NCI-H1105 treated with DMSO at 0.1 percent for 48 hours (cell line): ENCODE data around the gene CLDN2.

Experiments used
- DNase-seq: peaks from one replicate; lab custom pipeline; 2025; lab: John Stamatoyannopoulos, UW

CLDN2 gene

DNA sequence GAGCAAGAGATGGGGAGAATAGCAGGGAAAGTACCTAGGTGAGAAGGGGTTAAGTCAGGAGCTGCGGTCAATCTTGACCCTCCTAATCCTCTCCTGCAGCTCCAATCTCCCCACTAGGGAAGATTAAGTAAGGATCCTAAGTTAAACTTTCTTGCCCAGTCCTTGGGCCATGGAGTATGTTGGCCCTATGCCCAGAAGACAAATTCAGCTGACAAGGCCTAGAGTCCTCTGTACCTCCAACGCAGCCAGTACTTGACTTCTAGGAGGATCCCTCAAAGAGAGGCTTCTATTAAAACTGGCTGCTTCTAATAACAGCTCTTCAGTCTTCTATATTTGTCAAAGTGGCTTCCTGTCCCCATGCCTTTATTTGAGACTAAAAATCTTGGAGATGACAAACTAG lies 1.4 kb downstream of the CLDN2 start:
- no peak for DNase-seq

DNA sequence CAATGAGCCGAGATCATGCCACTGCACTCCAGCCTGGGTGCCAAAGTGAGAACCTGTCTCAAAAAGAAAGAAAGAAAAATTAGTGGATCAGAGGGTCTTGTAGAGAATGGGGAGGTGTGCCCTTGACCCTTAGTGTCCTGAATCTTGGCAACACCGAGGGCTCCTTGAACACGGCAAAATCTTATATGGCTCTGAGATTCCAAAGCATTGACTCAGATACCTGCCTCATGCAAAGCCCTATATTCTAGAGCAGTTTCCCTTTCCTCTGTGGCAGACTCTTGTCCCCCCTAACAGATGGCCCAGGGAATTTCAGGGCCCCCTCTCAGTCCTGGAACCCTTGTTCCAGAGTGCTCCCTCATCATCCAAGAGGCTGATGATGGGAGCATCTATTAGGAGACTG lies 6.8 kb downstream of the CLDN2 start:
- DNase-seq: no peak

DNA sequence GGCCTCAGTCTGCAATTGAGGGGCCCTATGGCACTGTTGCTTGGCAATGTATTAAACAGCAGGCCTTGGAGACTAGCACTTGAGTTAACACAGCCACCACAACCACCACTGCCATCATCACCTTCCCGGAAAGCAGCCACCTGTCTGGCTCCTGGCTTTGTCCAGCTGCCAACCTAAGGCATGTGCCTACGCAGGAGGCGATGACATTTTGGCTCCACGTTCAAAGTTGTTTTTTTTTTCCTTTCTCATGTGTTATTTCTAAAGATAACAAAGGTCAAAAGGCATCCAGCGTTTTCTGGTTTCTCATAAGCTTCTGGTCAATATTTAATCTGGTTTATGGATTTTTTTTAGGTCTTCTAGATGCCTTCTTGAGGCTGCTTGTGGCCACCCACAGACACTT lies 7.5 kb downstream of the CLDN2 start:
- DNase-seq: no peak

DNA sequence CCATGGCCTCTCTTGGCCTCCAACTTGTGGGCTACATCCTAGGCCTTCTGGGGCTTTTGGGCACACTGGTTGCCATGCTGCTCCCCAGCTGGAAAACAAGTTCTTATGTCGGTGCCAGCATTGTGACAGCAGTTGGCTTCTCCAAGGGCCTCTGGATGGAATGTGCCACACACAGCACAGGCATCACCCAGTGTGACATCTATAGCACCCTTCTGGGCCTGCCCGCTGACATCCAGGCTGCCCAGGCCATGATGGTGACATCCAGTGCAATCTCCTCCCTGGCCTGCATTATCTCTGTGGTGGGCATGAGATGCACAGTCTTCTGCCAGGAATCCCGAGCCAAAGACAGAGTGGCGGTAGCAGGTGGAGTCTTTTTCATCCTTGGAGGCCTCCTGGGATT lies 8.0 kb downstream of the CLDN2 start:
- DNase-seq: no peak

DNA sequence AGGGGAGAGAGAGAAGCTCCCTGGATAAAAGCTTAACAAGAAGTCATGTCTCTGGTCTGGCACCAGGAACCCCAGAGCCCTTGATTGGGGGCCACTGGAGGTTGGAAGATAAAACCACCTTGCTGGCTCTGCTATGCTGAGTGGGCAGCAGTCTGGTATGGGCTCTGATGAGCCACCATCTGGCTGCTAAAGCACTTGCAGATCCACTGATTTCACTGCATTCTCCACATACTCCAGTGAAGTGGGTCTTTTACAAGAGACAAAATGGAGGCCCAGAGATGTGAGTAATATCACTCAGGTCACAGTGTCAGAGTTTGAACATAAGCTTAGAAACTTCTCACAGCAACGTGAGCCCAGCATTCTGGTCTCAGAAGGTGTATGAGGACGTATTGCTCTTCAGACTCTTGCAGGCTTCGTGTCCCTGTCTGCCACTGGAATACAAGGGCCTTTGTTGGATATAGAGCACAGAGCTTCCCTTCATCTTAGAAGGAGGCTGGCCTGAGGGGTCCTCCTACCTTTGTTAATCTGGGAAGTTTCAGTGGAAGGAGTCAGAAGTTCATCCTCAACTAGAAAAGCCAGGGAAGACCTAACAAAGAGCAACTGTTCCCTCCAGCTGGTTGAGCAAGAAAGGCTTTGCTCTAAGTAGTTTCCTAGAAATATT lies 11.8 kb downstream of the CLDN2 start:
- no peak for DNase-seq

GRCh38 chrX:106932492-106932923 lies 12.3 kb downstream of the CLDN2 start:
- DNase-seq: no peak

GRCh38 chrX:106932960-106933537 lies 12.8 kb downstream of the CLDN2 start:
- DNase-seq: no peak

DNA sequence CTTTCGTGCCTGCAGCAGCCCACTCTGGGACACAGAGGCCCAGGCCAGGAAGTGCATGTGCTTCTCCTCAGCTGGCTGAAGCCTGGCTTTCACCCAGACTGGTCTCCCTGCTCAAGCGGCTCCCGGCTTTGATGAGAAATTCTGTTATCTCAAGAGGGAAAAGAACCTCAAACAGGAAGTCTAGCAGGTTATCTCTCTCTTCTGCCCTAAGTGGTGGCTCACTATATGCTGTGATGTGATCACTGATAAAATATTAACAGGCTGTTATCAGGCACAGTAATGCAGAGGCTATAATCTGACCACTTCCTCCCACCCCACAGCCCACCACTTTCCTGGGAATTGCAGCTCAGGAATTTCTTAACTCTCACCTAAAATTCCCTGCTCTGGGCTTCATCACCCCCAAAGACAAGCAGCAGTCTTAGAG lies 13.3 kb downstream of the CLDN2 start:
- DNase-seq: no peak

- no peak for DNase-seq
Measured at GRCh38 chrX:106935175-106935574, 15.0 kb downstream of the CLDN2 start.

GRCh38 chrX:106936246-106936645 lies 16.0 kb downstream of the CLDN2 start:
- DNase-seq: no peak

GRCh38 chrX:106939566-106939965 lies 19.4 kb downstream of the CLDN2 start:
- DNase-seq: no peak

GRCh38 chrX:106940068-106940467 lies 19.9 kb downstream of the CLDN2 start:
- no peak for DNase-seq

DNA sequence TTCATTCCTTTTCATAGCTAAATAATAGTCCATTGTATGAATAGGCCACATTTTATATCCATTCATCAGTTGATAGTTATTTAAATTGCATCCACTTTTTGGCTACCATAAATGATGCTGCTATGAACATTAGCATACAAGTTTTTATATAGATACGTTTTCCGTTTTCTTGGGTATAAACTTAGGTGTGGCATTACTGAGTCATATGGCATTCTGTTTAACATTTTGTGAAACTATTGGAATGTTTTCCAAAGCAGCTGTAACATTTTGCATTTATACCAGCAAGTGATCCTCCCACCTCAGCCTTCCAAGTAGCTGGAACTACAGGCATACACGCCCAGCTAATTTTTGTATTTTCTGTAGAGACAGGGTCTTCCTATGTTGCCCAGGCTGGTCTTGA lies 26.3 kb downstream of the CLDN2 start:
- DNase-seq: no peak

GRCh38 chrX:106948641-106949040 lies 28.4 kb downstream of the CLDN2 start:
- DNase-seq: no peak

DNA sequence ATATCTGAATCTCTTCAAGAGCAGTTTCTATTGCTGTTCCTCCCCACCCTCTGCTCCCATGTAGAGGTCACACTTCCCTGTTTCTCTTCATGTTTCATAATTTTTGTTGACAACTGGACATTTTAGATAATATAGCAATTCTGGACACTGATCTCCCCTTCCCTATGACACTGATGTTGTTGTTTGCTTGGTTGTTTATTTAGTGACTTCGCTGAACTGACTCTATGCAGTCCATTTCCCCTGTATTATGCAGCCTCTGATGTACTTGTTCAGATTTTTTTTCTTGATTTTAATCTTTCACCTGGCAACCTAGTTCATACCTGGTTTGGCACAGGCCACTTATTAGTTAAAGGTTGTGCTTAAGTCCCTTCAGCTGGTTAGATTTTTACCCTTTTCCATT lies 29.2 kb downstream of the CLDN2 start:
- DNase-seq: no peak

GRCh38 chrX:106950381-106950780 lies 30.2 kb downstream of the CLDN2 start:
- no peak for DNase-seq

GRCh38 chrX:106951230-106951629 lies 31.0 kb downstream of the CLDN2 start:
- DNase-seq: no peak

DNA sequence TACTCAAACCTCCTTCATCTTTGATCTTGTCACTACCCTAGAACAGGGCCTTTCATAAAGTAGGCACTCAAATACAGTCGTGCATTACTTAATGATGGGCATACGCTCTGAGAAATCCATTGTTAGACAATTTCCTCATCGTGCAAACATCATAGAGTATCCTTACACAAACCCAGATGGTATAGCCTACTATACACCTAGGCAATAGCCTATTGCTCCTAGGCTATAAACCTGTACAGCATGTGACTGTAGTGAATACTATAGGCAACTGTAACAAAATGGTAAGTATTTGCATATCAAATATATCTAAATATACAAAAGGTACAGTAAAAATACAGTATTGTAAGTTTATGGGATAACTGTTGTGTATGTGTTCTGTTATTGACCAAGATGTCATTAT lies 31.9 kb downstream of the CLDN2 start:
- no peak for DNase-seq

DNA sequence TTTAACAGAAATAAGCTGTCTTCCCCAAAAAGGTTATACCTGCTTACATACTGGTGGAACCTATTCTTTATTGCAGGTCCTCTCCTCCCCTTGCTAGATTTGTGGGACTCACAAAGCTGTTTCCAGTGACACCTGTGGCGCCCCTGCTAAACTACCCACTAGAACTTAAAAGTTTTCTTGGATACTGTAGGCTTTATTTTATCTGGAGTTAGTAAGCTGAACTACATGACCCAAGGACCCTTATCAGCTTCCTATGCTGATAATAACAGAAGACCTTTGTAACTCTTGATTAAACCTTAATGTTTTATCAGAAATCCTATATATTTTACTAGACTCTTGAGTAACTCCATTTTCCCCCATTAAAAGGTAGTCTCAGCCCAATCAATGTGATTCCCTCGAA lies 32.3 kb downstream of the CLDN2 start:
- no peak for DNase-seq

- DNase-seq: peak; percentile 2
Measured at GRCh38 chrX:106952988-106953387, 32.8 kb downstream of the CLDN2 start.

DNA sequence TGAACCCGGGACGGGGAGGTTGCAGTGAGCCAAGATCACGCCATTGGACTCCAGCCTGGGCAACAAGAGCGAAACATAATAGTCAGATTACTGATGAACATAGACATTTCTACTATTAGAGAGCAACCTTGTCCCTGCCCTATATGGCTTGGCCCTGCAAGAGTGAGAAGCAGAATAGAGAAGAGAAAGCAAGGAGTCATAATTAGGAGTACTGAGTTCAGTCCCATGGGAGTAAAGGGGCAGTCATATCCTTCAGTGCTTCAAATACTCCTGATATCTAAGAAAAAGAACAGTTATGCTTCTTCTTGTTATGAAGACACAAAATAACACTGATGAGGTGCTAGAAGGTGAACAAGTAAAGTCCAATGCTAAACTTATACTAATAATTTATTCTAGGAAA lies 33.8 kb downstream of the CLDN2 start:
- DNase-seq: no peak

- no peak for DNase-seq
Measured at GRCh38 chrX:106955004-106955772, 35.0 kb downstream of the CLDN2 start.

- no peak for DNase-seq
Measured at GRCh38 chrX:106957856-106958255, 37.7 kb downstream of the CLDN2 start.
